GM20431 (cell line): ENCODE measurements around the gene SARDH.
"Not testable (repeated sequence)": the region's sequence is repeated elsewhere in the genome, so short reads cannot be mapped to it uniquely, and the experiment has no call there.

Experiments used
- in situ Hi-C: fragments of 300-500 bp; cut with MseI, MboI; formaldehyde crosslinking; loops from one replicate; pipeline ENCODE4 v1.15.0; 2020; ENCODE audit warnings: low sequenced_read_pairs; ENCODE audit not compliant: unreplicated experiment

SARDH gene

DNA sequence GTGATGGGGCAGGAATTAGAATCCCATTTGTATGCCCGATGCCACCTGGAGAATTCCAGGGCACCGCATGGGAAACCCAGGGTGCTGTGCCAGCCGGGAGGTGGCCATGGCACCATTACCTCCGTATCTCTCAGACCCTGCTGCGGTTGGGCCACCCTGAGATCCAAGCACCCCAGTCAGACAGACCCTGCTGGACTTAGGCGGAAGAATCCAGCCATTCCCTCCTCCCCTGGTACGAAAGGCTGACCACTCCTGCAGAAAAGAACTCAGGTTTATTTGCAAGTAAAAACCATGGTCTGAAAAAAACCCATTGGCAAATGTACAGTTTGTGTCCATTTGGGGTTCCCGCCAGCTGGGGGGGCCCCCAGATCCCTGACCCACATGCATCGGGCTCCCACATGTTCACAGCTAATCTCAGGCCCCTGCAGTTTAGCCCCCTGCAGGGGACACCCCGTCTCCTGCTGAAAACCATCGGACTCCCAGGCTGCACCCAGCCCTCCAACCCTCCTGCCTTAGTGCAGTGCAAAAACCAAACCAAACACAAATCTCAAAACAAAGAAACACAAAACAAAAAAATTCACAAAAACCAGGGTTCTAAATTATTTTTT, 23.6 kb upstream of the SARDH start:
- in situ Hi-C loops: no loop called here

DNA sequence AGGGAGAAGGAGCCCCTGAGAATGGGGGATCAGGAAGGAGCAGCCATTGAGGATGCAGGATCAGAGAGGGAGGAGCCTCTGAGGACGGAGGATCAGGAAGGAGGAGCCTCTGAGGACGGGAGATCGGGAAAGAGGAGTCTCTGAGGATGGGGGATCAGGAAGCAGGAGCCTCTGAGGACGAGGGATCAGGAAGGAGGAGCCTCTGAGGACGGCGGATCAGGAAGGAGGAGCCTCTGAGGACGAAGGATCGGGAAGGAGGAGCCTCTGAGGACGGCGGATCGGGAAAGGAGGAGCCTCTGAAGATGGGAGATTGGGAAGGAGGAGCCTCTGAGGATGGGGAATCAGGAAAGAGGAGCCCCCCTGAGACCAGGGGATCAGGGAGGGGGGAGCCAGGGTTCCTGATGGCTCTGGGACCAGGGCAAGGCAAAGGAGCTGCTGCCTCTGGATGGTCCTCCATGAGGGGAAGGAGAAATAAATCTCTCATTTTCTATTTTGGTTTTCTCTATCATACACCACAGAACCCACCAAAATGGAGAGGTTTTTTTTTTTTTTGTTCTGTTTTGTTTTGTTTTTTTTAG, 22.6 kb upstream of the SARDH start:
- in situ Hi-C loops: no loop called here

DNA sequence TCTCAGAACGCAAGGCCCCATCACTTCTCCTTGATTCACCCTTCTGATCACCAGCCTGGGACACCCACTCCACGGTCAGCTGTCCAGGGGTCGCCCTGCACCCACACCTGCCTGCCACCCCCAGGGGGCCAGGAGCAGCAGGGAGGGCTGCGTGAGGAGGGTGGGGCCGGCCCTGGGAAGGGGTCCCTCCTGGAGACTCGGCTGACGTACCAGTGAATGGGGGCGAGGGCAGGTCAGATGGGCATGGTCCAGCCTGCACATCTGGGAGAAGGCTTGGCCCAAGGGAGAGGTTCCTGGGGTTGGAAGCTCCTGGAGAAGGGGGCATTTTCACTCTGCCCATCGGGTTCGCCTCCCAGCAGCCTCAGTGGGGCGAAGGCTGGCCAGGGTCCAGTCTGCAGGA, 21.8 kb upstream of the SARDH start:
- in situ Hi-C loops: no loop called here

- in situ Hi-C loops: no loop called here
Measured at GRCh38 chr9:133759146-133759900, 21.2 kb upstream of the SARDH start.

DNA sequence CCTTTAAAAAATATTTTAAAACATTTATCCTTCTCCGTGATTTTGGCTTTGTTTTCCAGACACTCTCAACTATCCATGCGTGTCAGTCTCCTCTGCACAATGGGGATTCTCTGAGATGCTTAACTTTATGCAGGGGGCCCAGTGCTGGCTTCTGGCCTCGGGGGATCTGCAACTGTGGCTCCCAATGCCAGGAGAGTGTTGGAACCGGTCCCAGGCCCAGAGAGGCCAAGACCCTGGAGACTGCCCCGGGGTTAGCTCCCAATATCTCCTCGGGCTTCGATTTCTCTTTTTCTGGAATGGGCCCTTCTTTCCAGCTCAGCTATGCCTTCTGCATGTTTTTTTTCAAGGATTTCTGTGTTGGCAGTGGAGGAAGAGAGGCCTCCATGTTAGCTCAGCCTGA, 20.1 kb upstream of the SARDH start:
- in situ Hi-C loops: no loop called here

DNA sequence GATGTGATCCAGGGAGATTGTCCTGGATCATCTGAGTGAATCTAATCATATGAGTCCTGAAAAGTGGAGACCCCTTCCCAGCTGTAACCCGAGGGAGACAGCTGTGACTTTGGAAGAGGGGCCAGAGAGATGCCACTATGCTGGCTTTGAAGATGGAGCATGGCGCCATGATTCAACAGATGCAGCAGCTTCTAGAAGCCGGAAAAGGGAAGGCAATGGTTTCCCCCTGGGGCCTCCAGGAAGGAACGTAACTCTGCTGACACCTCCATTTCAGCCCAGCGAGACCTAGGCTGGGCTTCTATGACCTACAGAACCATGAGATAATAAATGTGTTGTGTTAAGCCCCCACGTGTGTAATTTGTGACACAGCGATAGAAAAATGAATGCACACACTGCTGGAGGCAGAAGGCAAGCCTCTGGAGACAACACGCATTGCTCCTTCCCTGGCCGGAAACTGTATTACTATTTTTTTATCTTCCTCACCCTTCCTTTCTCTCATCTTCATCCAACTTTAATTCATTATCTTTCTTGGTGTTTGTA, 16.6 kb upstream of the SARDH start:
- in situ Hi-C loops: no loop called here

DNA sequence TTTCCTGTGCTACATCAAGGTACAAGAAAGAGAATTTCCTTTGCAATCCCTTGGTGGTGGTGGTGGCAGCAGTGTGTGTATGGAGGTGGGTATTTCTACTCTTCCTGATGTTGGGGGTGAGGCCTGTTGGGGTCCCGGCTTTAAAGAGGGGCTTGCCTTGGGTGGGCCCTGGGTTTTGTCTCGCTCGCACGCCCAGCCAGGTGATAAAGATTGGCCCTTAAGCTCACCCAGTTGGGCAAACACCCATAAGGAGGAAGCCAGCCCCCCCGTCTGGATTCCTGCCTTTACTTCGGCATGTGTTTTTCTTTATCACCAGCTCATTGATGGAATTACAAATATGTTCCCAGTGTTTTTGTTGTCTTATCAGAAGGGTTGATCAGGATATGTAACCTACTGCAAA, 16.0 kb upstream of the SARDH start:
- in situ Hi-C loops: no loop called here

DNA sequence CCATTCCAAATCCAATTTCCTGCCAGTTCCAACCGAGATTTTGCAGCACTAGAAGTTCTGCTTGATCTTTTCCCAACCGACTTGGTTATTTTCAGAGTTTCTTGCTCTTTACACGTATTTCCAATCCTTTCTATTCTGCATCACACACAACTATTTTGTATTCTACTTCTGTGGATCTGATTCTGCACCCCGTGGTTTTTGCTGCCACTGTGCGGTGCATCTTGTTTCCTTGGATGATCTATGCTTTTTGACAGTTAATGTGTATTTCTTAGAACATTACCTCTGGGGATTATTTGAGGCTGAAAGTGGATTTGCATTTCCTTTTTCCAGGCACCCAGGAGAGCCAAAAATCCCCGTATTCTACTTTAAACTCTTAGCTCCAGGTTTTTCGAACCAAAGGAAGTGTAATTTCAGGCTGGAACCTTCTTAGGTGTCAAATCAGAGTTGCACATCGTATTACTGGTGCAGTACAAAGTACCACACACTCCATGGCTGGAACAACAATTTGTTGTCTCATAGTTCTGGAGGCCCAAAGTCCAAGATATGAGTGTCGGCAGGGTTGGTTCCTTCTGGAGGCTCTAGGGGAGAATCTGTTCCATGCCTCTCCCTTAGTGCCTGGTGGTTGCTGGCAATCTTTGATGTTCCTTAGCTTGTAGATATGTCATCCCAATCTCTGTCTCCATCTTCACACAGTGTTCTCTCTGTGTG, 14.7 kb upstream of the SARDH start:
- in situ Hi-C loops: no loop called here

- in situ Hi-C loops: no loop called here
Measured at GRCh38 chr9:133750982-133751649, 13.0 kb upstream of the SARDH start.

DNA sequence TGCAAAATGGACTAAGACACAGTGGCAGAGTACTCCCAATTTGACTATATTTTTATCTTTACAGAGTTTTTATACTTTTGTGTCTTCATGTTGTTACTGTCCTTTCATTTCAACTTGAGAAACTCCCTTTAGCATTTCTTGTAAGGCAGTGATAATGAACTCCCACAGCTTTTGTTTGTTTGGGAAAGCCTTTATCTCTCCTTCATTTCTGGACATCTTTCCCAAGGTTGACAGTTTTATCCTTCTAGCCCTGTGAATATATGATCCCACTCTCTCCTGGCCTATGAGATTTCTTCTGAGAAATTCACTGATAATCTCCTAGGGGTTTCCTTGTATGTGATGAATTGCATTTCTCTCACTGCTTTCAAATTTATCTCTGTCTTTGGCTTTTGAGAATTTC, 9.2 kb upstream of the SARDH start:
- in situ Hi-C loops: no loop called here

DNA sequence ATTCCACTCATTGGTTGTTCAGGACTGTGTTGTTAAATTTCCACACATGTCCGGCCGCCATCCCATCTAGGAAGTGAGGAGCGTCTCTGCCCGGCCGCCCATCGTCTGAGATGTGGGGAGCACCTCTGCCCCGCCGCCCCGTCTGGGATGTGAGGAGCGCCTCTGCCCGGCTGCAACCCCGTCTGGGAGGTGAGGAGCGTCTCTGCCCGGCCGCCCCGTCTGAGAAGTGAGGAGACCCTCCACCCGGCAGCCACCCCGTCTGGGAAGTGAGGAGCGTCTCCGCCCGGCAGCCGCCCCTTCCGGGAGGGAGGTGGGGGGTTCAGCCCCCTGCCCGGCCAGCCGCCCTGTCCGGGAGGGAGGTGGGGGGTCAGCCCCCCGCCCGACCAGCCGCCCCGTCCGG, 6.4 kb upstream of the SARDH start:
- in situ Hi-C loops: not testable (repeated sequence)

DNA sequence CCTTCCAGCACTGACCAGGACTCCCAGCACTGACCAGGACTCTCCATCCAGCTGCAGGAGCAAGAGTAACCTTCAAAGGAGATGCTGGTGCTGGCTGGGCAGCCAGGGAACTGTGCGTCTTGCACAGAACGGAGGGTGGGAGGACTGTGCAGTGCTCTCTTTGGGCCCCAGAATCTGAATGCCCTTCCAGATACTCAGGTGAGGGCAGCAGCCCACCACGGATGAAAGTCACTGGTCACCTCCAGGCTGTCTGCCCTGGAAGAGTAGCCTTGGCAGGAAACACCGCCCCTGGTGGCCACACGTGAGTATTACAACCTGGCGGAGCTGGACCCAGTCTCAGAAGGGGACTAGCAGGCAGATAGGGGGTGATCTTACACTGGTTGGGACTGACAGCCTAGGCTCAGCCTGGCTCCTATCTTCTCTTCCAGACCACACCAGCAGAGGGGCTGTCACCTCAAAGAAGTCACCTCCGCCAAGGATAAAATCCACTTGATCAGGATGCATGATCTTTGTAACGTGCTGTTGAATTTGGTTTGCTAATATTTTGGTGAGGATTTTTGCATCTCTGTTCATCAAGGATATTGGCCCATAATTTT, 4.8 kb upstream of the SARDH start:
- in situ Hi-C loops: no loop called here

GRCh38 chr9:133742251-133742650, 4.1 kb upstream of the SARDH start:
- in situ Hi-C loops: no loop called here

- in situ Hi-C loops: no loop called here
Measured at GRCh38 chr9:133741716-133742115, 3.6 kb upstream of the SARDH start.

DNA sequence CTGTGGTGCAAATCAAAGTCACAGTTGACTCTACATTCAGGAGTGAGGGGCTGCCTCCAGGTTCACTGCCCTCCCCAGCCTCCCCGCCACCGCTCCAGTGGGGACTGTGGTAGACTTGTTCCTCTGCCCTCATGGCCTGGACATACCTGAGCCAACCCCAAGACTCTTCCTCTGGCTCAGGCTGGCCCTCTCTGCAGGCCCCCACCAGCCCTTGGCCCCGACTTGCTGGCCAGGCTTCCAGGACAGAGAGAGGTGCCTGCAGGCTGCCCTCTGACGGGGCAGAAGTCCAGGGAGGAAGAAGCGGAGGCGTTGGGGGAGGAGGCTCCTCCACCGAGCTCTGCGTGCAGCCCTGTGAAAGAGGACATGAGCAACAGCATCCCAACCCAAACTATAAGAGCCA, 2.8 kb upstream of the SARDH start:
- in situ Hi-C loops: no loop called here

- in situ Hi-C loops: no loop called here
Measured at GRCh38 chr9:133739408-133740280, 1.5 kb upstream of the SARDH start.

- in situ Hi-C loops: no loop called here
Measured at GRCh38 chr9:133738640-133739225, 581 bp upstream of the SARDH start.

DNA sequence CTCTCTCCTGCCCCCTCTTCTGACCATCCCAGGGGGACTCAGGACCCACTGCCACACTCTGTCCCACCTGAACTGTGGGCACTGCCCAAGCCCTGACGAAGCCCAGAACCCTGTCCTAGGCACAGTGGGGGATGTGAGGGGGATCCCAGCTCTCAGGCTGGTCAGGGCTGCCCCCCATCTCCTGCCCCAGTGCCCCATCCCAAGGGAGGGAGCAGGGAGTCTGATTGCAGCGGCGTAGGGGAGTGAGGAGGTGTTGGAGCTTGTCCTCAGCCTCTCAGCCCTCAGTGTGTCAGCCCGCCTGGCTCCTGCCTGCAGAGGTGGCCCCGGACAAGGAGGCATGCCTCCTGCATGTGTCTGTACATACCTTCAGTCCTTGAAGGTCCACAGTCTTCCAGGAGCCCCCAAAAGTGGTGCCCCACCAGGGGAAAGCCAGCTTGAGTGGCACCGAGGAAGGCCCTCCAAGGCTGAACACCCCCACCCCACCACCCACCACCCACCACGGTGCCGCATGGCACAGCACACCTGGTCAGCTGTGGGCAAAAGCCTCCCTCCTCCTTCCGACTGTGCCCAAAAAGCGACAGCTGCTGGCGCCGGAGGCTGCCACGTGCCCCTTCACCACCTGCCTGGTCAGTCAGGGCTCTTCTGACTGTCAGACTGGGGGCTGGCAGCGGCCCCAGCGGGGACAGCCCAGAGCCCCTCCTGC, 930 bp downstream of the SARDH start:
- in situ Hi-C loops: no loop called here
